ENCODE data around the gene GH2.
"Not testable (repeated sequence)": the region's sequence is repeated elsewhere in the genome, so short reads cannot be mapped to it uniquely, and the experiment has no call there.

GH2 gene

GRCh38 chr17:63848834-63849689, 32.7 kb downstream of the GH2 start:
- Histone ChIP-seq H3K4me2 (peak overlapping the region in 10 of 11 experiments; percentile 3 to 47 (median 22); a peak in 12 of 22 replicates), H3K4me3 (peak overlapping the region in 4 of 10 experiments; percentile 4 to 39 (median 19); a peak in 4 of 20 replicates), H3K27me3 (no peaks in the 10 kb centered on the region), H3K27ac (peak overlapping the region; percentile 48 to 85 (median 76); a peak in 20 of 22 replicates), H4K20me1 (no peaks in the 10 kb centered on the region), H3K9me3 (replicated peaks in 1 of 11) (peaks cover 6 to 21% (median 18%) of the 10 kb centered on the region in 11 experiments; a peak in 18 of 22 replicates), H3K9ac (peak overlapping the region; percentile 60 to 81 (median 77); a peak in 21 of 22 replicates), H3K36me3 (no peaks in the 10 kb centered on the region), H3K4me1 (peaks cover 8 to 20% (median 16%) of the 10 kb centered on the region in 10 experiments)
- no peak for TF ChIP-seq Cebpa-rat (IDR thresholded peaks at IDR 0.05)

- H3K9ac ChIP-seq, result no peak overlapping the region
- H3K27ac ChIP-seq, result no peak overlapping the region
- no peaks in the 10 kb centered on the region for H3K36me3 ChIP-seq
- no peaks in the 10 kb centered on the region for H3K27me3 ChIP-seq
- H3K9me3 ChIP-seq (replicated peaks in 1 of 11), result peaks cover 6 to 21% (median 18%) of the 10 kb centered on the region in 11 experiments; a peak in 18 of 22 replicates
- peaks cover 11 to 25% (median 21%) of the 10 kb centered on the region in 10 experiments for H3K4me1 ChIP-seq
- H3K4me2 ChIP-seq, result no peak overlapping the region
- no peak overlapping the region for H3K4me3 ChIP-seq
- TF ChIP-seq Cebpa-rat (IDR thresholded peaks at IDR 0.05), result no peak
- no peaks in the 10 kb centered on the region for H4K20me1 ChIP-seq
Measured at GRCh38 chr17:63847525-63848249, 34.1 kb downstream of the GH2 start.

GRCh38 chr17:63845509-63845908, 36.2 kb downstream of the GH2 start:
- peak overlapping the region in 4 of 11 experiments; percentile 93 to 98 (median 96); a peak in 3 of 22 replicates for H3K27ac ChIP-seq
- TF ChIP-seq Cebpa-rat (IDR thresholded peaks at IDR 0.05), result peak in 5 of 11 experiments; percentile 20 to 70 (median 47); a peak in 4 of 22 replicates

GRCh38 chr17:63843910-63844677, 37.6 kb downstream of the GH2 start:
- H3K9ac ChIP-seq, result peak overlapping the region; percentile 82 to 99 (median 95); a peak in 21 of 22 replicates
- no peak for TF ChIP-seq Cebpa-rat (IDR thresholded peaks at IDR 0.05)

More at GRCh38 chr17:63845509-63845908, 36.2 kb downstream of the GH2 start:
- Histone ChIP-seq H3K36me3 (peaks cover 0 to 4% (median 0%) of the 10 kb centered on the region in 11 experiments; a peak in 2 of 22 replicates), H3K9me3 (replicated peaks in 1 of 11) (peaks cover 6 to 21% (median 18%) of the 10 kb centered on the region in 11 experiments; a peak in 18 of 22 replicates), H3K27me3 (no peaks in the 10 kb centered on the region), H3K4me3 (no peak overlapping the region), H3K4me1 (peaks cover 20 to 33% (median 30%) of the 10 kb centered on the region in 10 experiments), H3K4me2 (peak overlapping the region in 4 of 11 experiments; percentile 87 to 95 (median 92); a peak in 7 of 22 replicates), H4K20me1 (peaks cover 13 to 19% (median 16%) of the 10 kb centered on the region in 11 experiments; a peak in 18 of 22 replicates), H3K9ac (no peak overlapping the region)

GRCh38 chr17:63843387-63843888, 38.3 kb downstream of the GH2 start:
- Histone ChIP-seq H3K27ac (peak overlapping the region; percentile 90 to 98 (median 96)), H3K9ac (peak overlapping the region; percentile 82 to 99 (median 95))

More at GRCh38 chr17:63843910-63844677, 37.6 kb downstream of the GH2 start:
- Histone ChIP-seq H4K20me1 (peaks cover 20 to 34% (median 29%) of the 10 kb centered on the region in 11 experiments; a peak in 21 of 22 replicates), H3K4me3 (peak overlapping the region; percentile 78 to 100 (median 95); a peak in 19 of 20 replicates), H3K27me3 (no peaks in the 10 kb centered on the region), H3K4me2 (peak overlapping the region; percentile 85 to 95 (median 89)), H3K9me3 (replicated peaks in 1 of 11) (peaks cover 6 to 15% (median 12%) of the 10 kb centered on the region in 11 experiments; a peak in 18 of 22 replicates), H3K4me1 (peaks cover 34 to 47% (median 44%) of the 10 kb centered on the region in 10 experiments), H3K36me3 (peaks cover 0 to 5% (median 0%) of the 10 kb centered on the region in 11 experiments; a peak in 2 of 22 replicates), H3K27ac (peak overlapping the region; percentile 90 to 98 (median 96); a peak in 21 of 22 replicates)

GRCh38 chr17:63842540-63843386, 39.0 kb downstream of the GH2 start, which contains the start of gene SMARCD2:
TSS of gene SMARCD2 (minus strand) at chr17:63842685. CDS start at chr17:63842674, 11 bp downstream.
- H3K9me3 ChIP-seq (replicated peaks in 1 of 11), result peaks cover 0 to 3% (median 0%) of the 10 kb centered on the region in 11 experiments; a peak in 5 of 22 replicates
- H3K27ac ChIP-seq, result peak within 1 kb of the TSS; percentile 90 to 98 (median 96)
- peaks cover 0 to 12% (median 7%) of the 10 kb centered on the region in 11 experiments; a peak in 17 of 22 replicates for H3K36me3 ChIP-seq
- peaks cover 48 to 60% (median 58%) of the 10 kb centered on the region in 10 experiments for H3K4me1 ChIP-seq
- no peak for TF ChIP-seq Cebpa-rat (IDR thresholded peaks at IDR 0.05)
- peaks cover 33 to 47% (median 42%) of the 10 kb centered on the region in 11 experiments for H4K20me1 ChIP-seq
- peak within 1 kb of the TSS; percentile 97 to 100 (median 99) for H3K4me2 ChIP-seq
- no peaks in the 10 kb centered on the region for H3K27me3 ChIP-seq
- peak within 1 kb of the TSS; percentile 78 to 100 (median 95) for H3K4me3 ChIP-seq
- H3K9ac ChIP-seq, result peak within 1 kb of the TSS; percentile 93 to 99 (median 96)

More at GRCh38 chr17:63843387-63843888, 38.3 kb downstream of the GH2 start:
- not testable (repeated sequence) for H3K36me3 ChIP-seq; H3K9me3 ChIP-seq (replicated peaks in 1 of 11); H3K27me3 ChIP-seq
- Histone ChIP-seq H3K4me3 (peak overlapping the region; percentile 78 to 100 (median 95)), H3K4me2 (peak overlapping the region; percentile 85 to 95 (median 89)), H3K4me1 (peaks cover 41 to 54% (median 51%) of the 10 kb centered on the region in 10 experiments), H4K20me1 (peaks cover 26 to 40% (median 36%) of the 10 kb centered on the region in 11 experiments)

GRCh38 chr17:63842173-63842539, 39.6 kb downstream of the GH2 start:
- Histone ChIP-seq H4K20me1 (peaks cover 39 to 53% (median 48%) of the 10 kb centered on the region in 11 experiments), H3K9ac (peak overlapping the region; percentile 93 to 99 (median 96)), H3K36me3 (peaks cover 5 to 18% (median 13%) of the 10 kb centered on the region in 11 experiments), H3K4me1 (peaks cover 53 to 67% (median 64%) of the 10 kb centered on the region in 10 experiments), H3K4me3 (peak overlapping the region; percentile 78 to 100 (median 95)), H3K27ac (peak overlapping the region; percentile 90 to 98 (median 96)), H3K27me3 (no peaks in the 10 kb centered on the region), H3K9me3 (replicated peaks in 1 of 11) (no peaks in the 10 kb centered on the region), H3K4me2 (peak overlapping the region; percentile 97 to 100 (median 99))
- TF ChIP-seq Cebpa-rat (IDR thresholded peaks at IDR 0.05), result no peak
